ENCODE measurements around the gene CDYL. TPM values are rescaled to one million over a fixed set of nuclear protein-coding genes. Genes with fewer than 3 reads are reported as not detected.
A peak's percentile ranks its signal among the peaks of the same experiment; 100 is the strongest.

The CDYL gene
- total RNA-seq, 1 experiment from 2014 or later, result 60.8 TPM

- Histone ChIP-seq H3K9me2 (ENCODE audit: insufficient read depth) (no peaks in the 10 kb centered on the region), H2AFZ (no peak overlapping the region), H4K20me1 (ENCODE audit: insufficient read depth) (no peaks in the 10 kb centered on the region), H3F3A (ENCODE audit: insufficient read depth, low read depth) (peaks cover 19% of the 10 kb centered on the region), H3K36me3 (ENCODE audit: low read depth) (no peaks in the 10 kb centered on the region), H3K4me1 (replicated peaks; ENCODE audit: insufficient read depth) (peaks cover 32% of the 10 kb centered on the region), H3K9me3 (ENCODE audit: insufficient read depth, low read depth) (no peaks in the 10 kb centered on the region), H3K27ac (peak overlapping the region; percentile 66), H3K4me3 (no peak overlapping the region), H3K27me3 (ENCODE audit: insufficient read depth, low read depth) (no peaks in the 10 kb centered on the region), H3K79me2 (ENCODE audit: low read depth) (0 out of 2 replicates have a peak, but pooled peaks cover 8% of the 10 kb centered on the region), H3K4me2 (peak overlapping the region; percentile 41)
- ChIA-PET POLR2A (ENCODE audit: unreplicated experiment) (interaction anchor here (0.6 to 0.7 kb wide), 4 partner anchors 10 to 1082 kb away, joined by 3 to 10 read pairs (median 4); no protein-coding TSS in a partner anchor), CTCF (interaction anchor here (1.0 kb wide), 1 partner anchor 554 kb away, joined by 3 read pairs; no protein-coding TSS in a partner anchor)
- BruUV-seq (replicated peaks), result no TSS peak
- no peak for DNase-seq
- intact Hi-C loops (cut with micrococcal nuclease; ENCODE audit: unreplicated experiment), result loop anchor here (2.0 to 5.0 kb wide), 4 partner anchors 140 to 584 kb away; partner anchors contain the start of gene CDYL
- no peak for TF ChIP-seq CTCF (conservative IDR thresholded peaks at IDR 0.05)
- no peak for TF ChIP-seq EZH2 (IDR thresholded peaks at IDR 0.05; ENCODE audit: low read depth)
Observed at GRCh38 chr6:4942673-4943009, 166.4 kb downstream of the CDYL start.

- no peaks in the 10 kb centered on the region for H3K9me2 ChIP-seq (ENCODE audit: insufficient read depth)
- CTCF ChIA-PET, result no interaction called here
- intact Hi-C loops (cut with micrococcal nuclease; ENCODE audit: unreplicated experiment), result loop anchor here (2.0 to 5.0 kb wide), 4 partner anchors 139 to 585 kb away; partner anchors contain the start of gene CDYL
Observed at GRCh38 chr6:4943716-4944115, 167.5 kb downstream of the CDYL start.

GRCh38 chr6:4944325-4944724, 168.1 kb downstream of the CDYL start:
- TF ChIP-seq CTCF (conservative IDR thresholded peaks at IDR 0.05) (no peak), EZH2 (IDR thresholded peaks at IDR 0.05; ENCODE audit: low read depth) (no peak)
- H3K9me2 ChIP-seq (ENCODE audit: insufficient read depth), result no peaks in the 10 kb centered on the region
- no peaks in the 10 kb centered on the region for H3K36me3 ChIP-seq (ENCODE audit: low read depth)
- ChIA-PET CTCF (no interaction called here), POLR2A (ENCODE audit: unreplicated experiment) (no interaction called here)
- peaks cover 32% of the 10 kb centered on the region for H3K4me1 ChIP-seq (replicated peaks; ENCODE audit: insufficient read depth)
- no peak overlapping the region for H3K4me2 ChIP-seq
- no peak overlapping the region for H3K27ac ChIP-seq
- DNase-seq, result no peak
- H3F3A ChIP-seq (ENCODE audit: insufficient read depth, low read depth), result peaks cover 19% of the 10 kb centered on the region
- intact Hi-C loops (cut with micrococcal nuclease; ENCODE audit: unreplicated experiment), result loop anchor here (5.0 kb wide), 2 partner anchors 138 to 337 kb away; no protein-coding TSS in a partner anchor
- H3K27me3 ChIP-seq (ENCODE audit: insufficient read depth, low read depth), result no peaks in the 10 kb centered on the region
- no peak overlapping the region for H3K4me3 ChIP-seq
- H2AFZ ChIP-seq, result no peak overlapping the region
- H3K79me2 ChIP-seq (ENCODE audit: low read depth), result 0 out of 2 replicates have a peak, but pooled peaks cover 8% of the 10 kb centered on the region
- no peaks in the 10 kb centered on the region for H4K20me1 ChIP-seq (ENCODE audit: insufficient read depth)
- H3K9me3 ChIP-seq (ENCODE audit: insufficient read depth, low read depth), result no peaks in the 10 kb centered on the region
- BruUV-seq (replicated peaks), result no TSS peak

More at GRCh38 chr6:4943716-4944115, 167.5 kb downstream of the CDYL start:
- POLR2A ChIA-PET (ENCODE audit: unreplicated experiment), result no interaction called here
- H2AFZ ChIP-seq, result no peak overlapping the region
- H3K36me3 ChIP-seq (ENCODE audit: low read depth), result no peaks in the 10 kb centered on the region
- TF ChIP-seq EZH2 (IDR thresholded peaks at IDR 0.05; ENCODE audit: low read depth) (no peak), CTCF (conservative IDR thresholded peaks at IDR 0.05) (no peak)
- DNase-seq, result no peak
- H3K4me3 ChIP-seq, result no peak overlapping the region
- no peak overlapping the region for H3K27ac ChIP-seq
- peaks cover 32% of the 10 kb centered on the region for H3K4me1 ChIP-seq (replicated peaks; ENCODE audit: insufficient read depth)
- BruUV-seq (replicated peaks), result no TSS peak
- no peaks in the 10 kb centered on the region for H3K9me3 ChIP-seq (ENCODE audit: insufficient read depth, low read depth)
- no peaks in the 10 kb centered on the region for H3K27me3 ChIP-seq (ENCODE audit: insufficient read depth, low read depth)
- H3K79me2 ChIP-seq (ENCODE audit: low read depth), result 0 out of 2 replicates have a peak, but pooled peaks cover 8% of the 10 kb centered on the region
- H3F3A ChIP-seq (ENCODE audit: insufficient read depth, low read depth), result peaks cover 19% of the 10 kb centered on the region
- no peak overlapping the region for H3K4me2 ChIP-seq
- H4K20me1 ChIP-seq (ENCODE audit: insufficient read depth), result no peaks in the 10 kb centered on the region

Measured in PC-9 (cell line).